Neutrophil (primary cell): ENCODE measurements around the gene PLEKHA6.

Experiments
- H3K27ac ChIP-seq: fragments of 200-600 bp; sonication (generic); 2 replicates; pipeline ENCODE4 v1.5.1; 2016; ENCODE audit warnings: mild to moderate bottlenecking, moderate library complexity
- H3K27me3 ChIP-seq: fragments of 200-600 bp; sonication (generic); 2 replicates; pipeline ENCODE4 v1.6.0; 2016; ENCODE audit warnings: mild to moderate bottlenecking
- H3K36me3 ChIP-seq: fragments of 200-600 bp; sonication (generic); 2 replicates; pipeline ENCODE4 v1.5.1; 2017
- H3K4me1 ChIP-seq, 2 experiments: fragments of 200-600 bp in 1 of 2; sonication (generic) in 1 of 2; 1 replicate in 1 of 2; 2 replicates in 1 of 2; pipeline versions ENCODE4 v1.5.1 to v1.6.1; 2013 to 2016; ENCODE audit warnings: low read depth in 1 of 2, low read length in 1 of 2, mild to moderate bottlenecking in 1 of 2, moderate library complexity in 1 of 2; ENCODE audit not compliant: control insufficient read depth in 1 of 2, insufficient read depth in 1 of 2
- H3K4me3 ChIP-seq, 2 experiments: fragments of 200-600 bp in 1 of 2; sonication (generic) in 1 of 2; 1 replicate in 1 of 2; 2 replicates in 1 of 2; pipeline ENCODE4 v1.5.1; 2013 to 2016; ENCODE audit warnings: low read depth in 1 of 2, low read length in 1 of 2, mild to moderate bottlenecking in 1 of 2, moderate library complexity in 1 of 2
- H3K9me3 ChIP-seq: fragments of 200-600 bp; sonication (generic); 2 replicates; pipeline ENCODE4 v1.5.1; 2016
- TF ChIP-seq, protein P1 (sequence below): fragments of 200-600 bp; sonication (generic); IDR thresholded peaks from 2 replicates; pipeline ENCODE4 v1.5.1; 2016; ENCODE audit warnings: antibody characterized with exemption

Gene PLEKHA6

DNA sequence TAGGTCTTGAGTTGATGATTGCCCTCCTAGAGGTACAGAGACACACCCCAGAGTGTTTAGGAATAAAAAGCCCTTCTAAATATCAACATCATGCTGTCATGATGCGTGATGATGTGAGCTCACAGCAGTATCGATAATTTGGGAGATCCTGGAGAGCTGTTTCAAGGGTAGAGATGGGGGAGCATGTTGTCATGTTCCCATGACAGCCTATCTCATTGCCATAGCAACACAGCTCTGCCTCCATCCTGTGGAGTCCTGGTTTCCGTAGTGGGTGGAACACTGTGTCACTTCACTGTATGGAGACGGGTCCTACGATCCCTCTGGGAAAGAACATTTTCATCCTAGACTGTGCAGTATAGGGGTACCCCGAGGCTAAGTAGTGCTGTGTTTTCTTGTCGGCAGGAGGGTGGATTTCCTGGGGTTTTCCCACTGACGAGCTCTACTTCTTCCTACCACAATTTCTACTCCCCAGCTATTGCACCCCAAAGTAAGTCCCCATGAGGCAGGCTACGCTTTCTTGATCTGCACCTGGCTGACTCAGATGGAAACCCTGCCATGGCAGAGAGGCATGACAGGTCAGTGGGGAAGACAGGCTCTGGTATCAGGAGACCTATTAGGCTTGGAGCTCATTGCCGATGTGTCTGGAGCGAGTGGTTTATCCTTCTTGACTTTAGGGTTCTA, 170.6 kb downstream of the PLEKHA6 start:
- Histone ChIP-seq H3K27ac (no peak overlapping the region), H3K9me3 (no peaks in the 10 kb centered on the region), H3K27me3 (peaks cover 85% of the 10 kb centered on the region), H3K4me1 (peaks cover 6 to 15% of the 10 kb centered on the region in 2 experiments), H3K4me3 (no peak overlapping the region), H3K36me3 (no peaks in the 10 kb centered on the region)
- TF ChIP-seq, protein P1, sequence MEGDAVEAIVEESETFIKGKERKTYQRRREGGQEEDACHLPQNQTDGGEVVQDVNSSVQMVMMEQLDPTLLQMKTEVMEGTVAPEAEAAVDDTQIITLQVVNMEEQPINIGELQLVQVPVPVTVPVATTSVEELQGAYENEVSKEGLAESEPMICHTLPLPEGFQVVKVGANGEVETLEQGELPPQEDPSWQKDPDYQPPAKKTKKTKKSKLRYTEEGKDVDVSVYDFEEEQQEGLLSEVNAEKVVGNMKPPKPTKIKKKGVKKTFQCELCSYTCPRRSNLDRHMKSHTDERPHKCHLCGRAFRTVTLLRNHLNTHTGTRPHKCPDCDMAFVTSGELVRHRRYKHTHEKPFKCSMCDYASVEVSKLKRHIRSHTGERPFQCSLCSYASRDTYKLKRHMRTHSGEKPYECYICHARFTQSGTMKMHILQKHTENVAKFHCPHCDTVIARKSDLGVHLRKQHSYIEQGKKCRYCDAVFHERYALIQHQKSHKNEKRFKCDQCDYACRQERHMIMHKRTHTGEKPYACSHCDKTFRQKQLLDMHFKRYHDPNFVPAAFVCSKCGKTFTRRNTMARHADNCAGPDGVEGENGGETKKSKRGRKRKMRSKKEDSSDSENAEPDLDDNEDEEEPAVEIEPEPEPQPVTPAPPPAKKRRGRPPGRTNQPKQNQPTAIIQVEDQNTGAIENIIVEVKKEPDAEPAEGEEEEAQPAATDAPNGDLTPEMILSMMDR, result no peak

- H3K27ac ChIP-seq, result no peak overlapping the region
- peaks cover 68% of the 10 kb centered on the region for H3K27me3 ChIP-seq
- H3K4me1 ChIP-seq, result peaks cover 6 to 15% of the 10 kb centered on the region in 2 experiments
- H3K36me3 ChIP-seq, result no peaks in the 10 kb centered on the region
- no peak overlapping the region for H3K4me3 ChIP-seq
- no peaks in the 10 kb centered on the region for H3K9me3 ChIP-seq
- TF ChIP-seq, protein P1, result no peak
These were observed 173.1 kb downstream of the PLEKHA6 start for GRCh38 chr1:204186597-204186996.

DNA sequence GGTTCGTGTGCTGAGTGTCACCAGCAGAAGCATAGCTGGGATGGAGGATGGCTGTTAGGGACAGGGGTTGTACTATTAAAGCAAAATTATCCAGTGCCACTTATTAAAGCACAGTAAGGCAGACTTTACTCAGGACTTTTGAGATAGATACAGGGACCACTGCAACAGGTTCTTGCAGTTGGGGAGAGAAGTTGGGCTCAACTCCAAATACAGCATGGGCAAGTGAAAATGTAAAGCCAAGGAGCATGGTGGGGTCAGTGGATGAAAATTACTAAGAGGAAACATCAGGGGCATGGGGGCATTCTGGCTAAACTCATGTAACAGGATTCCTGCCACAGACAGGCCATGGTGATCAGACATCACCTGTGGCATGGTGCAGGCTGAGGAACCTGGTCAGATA, 178.6 kb downstream of the PLEKHA6 start:
- Histone ChIP-seq H3K9me3 (no peaks in the 10 kb centered on the region), H3K4me3 (no peak overlapping the region), H3K27me3 (peaks cover 50% of the 10 kb centered on the region), H3K4me1 (no peaks in the 10 kb centered on the region), H3K36me3 (no peaks in the 10 kb centered on the region), H3K27ac (no peak overlapping the region)
- TF ChIP-seq, protein P1, result no peak

DNA sequence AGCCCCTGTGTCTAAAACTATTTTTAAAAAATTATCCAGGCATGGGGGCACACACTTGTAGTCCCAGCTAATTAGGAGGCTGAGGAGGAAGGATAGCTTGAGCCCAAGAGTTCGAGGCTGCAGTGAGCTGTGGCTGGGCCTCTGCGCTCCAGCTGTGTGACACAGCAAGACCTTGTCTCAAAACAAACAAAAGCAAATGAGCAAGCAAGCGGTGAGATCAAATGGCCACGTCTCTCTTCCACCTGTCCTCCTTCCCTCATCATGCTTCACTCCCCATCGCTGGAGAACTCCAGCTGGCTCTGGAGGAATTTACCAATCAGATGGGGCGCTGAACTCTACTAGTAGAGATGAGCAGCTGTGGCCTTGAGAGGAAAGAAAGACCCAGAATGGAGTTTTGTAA, 179.6 kb downstream of the PLEKHA6 start:
- no peak overlapping the region for H3K4me3 ChIP-seq
- TF ChIP-seq, protein P1, result no peak
- H3K27me3 ChIP-seq, result peaks cover 54% of the 10 kb centered on the region
- no peaks in the 10 kb centered on the region for H3K36me3 ChIP-seq
- H3K27ac ChIP-seq, result no peak overlapping the region
- no peaks in the 10 kb centered on the region for H3K9me3 ChIP-seq
- no peaks in the 10 kb centered on the region for H3K4me1 ChIP-seq

DNA sequence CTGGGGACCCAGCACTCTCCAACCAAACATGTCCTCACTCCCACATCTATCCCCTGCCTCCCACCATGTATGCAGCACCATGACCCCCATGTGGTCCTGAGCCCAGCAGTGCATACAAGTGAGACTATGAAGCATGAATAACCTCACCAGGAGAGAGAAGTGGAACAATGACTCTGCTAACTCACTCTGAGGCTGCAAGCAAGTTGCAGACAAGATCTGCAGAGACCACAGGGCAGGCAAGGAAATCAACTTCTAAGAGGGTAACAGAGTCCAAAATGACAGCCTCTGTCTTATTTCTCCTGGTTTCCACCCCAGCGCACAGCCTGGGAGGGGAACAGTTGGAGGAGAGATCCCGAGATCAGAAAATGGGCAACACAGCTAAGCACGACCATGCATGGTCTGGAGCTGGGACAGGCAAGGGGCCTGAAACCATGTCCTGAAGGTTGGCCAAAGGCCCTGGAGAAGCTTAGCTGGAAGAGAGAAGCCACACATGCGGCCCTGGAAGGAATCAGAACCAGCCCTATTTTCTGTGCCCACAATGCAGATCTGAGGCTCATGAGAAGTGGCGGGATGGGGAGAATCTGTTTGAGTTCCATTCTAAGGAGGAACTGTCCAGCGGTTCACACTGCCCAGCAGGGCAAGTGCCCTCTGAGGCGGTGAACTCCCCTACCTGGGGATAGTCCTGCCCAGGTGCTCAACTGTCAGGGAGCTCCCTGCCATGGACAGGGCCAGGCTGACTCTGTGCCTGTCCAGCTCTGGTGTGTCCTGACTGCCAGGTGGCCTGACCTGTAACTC, 181.0 kb downstream of the PLEKHA6 start:
- peaks cover 54% of the 10 kb centered on the region for H3K27me3 ChIP-seq
- H3K4me3 ChIP-seq, result no peak overlapping the region
- no peaks in the 10 kb centered on the region for H3K9me3 ChIP-seq
- H3K4me1 ChIP-seq, result no peaks in the 10 kb centered on the region
- TF ChIP-seq, protein P1, result no peak
- no peaks in the 10 kb centered on the region for H3K36me3 ChIP-seq
- H3K27ac ChIP-seq, result no peak overlapping the region
